Nephron (organoid): ENCODE data around the gene EPHA3.

Experiments
- H3K27ac Mint-ChIP-seq, 3 experiments: 2 replicates each; pipeline ENCODE4 v1.8.0; 2020; ENCODE audit warnings: mixed read lengths in 3 of 3, mild to moderate bottlenecking in 2 of 3, moderate library complexity in 1 of 3
- H3K27me3 Mint-ChIP-seq: 2 replicates; pipeline ENCODE4 v1.8.0; 2021; ENCODE audit warnings: low read depth, mild to moderate bottlenecking, moderate library complexity, mixed read lengths
- H3K36me3 Mint-ChIP-seq: 2 replicates; pipeline ENCODE4 v1.8.0; 2020; ENCODE audit warnings: low read depth, mixed read lengths
- H3K4me1 Mint-ChIP-seq: 2 replicates; pipeline ENCODE4 v1.8.0; 2020; ENCODE audit warnings: mixed read lengths
- H3K4me3 Mint-ChIP-seq, 3 experiments: 2 replicates each; pipeline ENCODE4 v1.8.0; 2020; ENCODE audit warnings: mild to moderate bottlenecking in 3 of 3, mixed read lengths in 3 of 3, moderate library complexity in 2 of 3
- H3K9me3 Mint-ChIP-seq: 2 replicates; pipeline ENCODE4 v1.8.0; 2020; ENCODE audit warnings: mixed read lengths
- TF ChIP-seq, protein P1 (sequence below), 3 experiments: fragments of 200-600 bp; sonication (generic); IDR thresholded peaks; one replicate each; pipeline ENCODE4 v1.5.0; 2021; ENCODE audit warnings: antibody characterized with exemption in 3 of 3; ENCODE audit not compliant: unreplicated experiment in 3 of 3

Gene EPHA3

DNA sequence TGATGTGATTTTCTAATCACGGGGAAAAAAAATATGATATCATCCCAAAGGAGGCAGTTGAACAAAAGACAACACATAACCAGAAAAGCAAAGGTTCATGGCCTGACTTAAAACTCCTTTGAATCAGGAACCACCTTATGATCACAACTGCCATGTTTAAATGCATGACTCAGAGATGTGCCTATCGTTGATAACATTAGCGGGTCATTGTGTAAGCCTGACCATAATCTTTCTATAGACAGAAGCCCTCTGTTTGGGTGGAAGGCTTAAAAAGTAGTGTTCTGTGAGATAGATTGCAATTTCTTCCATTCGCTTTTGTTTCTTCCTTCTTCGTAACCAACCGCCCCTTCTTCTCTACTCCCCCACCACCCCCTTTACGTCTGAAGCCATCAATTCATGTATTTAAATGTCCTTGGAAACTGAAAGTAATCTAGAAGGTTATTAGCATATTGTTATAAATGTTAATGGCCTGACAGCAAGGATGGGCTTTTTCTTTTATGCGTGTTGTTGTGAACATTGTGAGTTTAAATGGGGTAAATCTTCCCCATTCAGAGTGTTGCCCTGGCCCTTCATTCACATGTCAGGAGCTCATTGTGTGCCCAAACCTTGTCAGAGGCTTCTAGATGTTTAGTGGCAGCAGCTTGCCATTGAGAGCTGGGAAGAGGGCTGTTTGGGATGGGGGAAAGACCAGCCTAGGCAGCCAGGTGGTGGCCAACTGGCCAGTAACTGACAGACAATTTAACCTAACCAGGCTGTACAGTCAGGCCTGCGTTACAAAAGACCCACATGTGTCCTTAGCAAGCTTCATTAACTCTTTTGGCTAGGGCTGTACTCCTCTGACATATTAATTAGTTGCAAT, 64.5 kb downstream of the EPHA3 start:
- Mint-ChIP-seq H3K36me3 (no peaks in the 10 kb centered on the region), H3K27me3 (no peaks in the 10 kb centered on the region), H3K4me3 (no peak overlapping the region), H3K9me3 (no peaks in the 10 kb centered on the region), H3K27ac (no peak overlapping the region), H3K4me1 (no peaks in the 10 kb centered on the region)
- TF ChIP-seq, protein P1, sequence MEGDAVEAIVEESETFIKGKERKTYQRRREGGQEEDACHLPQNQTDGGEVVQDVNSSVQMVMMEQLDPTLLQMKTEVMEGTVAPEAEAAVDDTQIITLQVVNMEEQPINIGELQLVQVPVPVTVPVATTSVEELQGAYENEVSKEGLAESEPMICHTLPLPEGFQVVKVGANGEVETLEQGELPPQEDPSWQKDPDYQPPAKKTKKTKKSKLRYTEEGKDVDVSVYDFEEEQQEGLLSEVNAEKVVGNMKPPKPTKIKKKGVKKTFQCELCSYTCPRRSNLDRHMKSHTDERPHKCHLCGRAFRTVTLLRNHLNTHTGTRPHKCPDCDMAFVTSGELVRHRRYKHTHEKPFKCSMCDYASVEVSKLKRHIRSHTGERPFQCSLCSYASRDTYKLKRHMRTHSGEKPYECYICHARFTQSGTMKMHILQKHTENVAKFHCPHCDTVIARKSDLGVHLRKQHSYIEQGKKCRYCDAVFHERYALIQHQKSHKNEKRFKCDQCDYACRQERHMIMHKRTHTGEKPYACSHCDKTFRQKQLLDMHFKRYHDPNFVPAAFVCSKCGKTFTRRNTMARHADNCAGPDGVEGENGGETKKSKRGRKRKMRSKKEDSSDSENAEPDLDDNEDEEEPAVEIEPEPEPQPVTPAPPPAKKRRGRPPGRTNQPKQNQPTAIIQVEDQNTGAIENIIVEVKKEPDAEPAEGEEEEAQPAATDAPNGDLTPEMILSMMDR (IDR thresholded peaks at IDR 0.05; ENCODE audit: unreplicated experiment in 3 of 3) = no peak

DNA sequence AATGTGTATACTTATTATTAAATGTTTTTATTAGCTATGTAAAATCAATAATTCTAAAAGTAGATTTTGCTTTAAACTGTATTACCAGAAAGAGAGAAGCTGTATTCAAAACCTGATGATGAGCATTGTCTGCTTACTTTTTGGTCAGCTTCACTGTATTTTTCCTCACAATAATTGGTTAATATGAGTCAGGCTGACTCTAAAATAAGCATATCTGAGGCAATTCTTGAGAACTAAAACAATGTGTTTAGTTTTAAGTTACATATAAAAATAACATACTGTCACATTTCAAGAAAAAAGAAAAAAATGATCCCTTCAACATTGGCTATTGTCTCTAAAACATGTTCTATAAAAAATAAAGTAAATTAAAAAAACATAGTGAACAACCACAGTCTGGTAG, 66.1 kb downstream of the EPHA3 start:
- Mint-ChIP-seq H3K27me3 (no peaks in the 10 kb centered on the region), H3K9me3 (no peaks in the 10 kb centered on the region), H3K4me1 (peaks cover 10% of the 10 kb centered on the region)

DNA sequence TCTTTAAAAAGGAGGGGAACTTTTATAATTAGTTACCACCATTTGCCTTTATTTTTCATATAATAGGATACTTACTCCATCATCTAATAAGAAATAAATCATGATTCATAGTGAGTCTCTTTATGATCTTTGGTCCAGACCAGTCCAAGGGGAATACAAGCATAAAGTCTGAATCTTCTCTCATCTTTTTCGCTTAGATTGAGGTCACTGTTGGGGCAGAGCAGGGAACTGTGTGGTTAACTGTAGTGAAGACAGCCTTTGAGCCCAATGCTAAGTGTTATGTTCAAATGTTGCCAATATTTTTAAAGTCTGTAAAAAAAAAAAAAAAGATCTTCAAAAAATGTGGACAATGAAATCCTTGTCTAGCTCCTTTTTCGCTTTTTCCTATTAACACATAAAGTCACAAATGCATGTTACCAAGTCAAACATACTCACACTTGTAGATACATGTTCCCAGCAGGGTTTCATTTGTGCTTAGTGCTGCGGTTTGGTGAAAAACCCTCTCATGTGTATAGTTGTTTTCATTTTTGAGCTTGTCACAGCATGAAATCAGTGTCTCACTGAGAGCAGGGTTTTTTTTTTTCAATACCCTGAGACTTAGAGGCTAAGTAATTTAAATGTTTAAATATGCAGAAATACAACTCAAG, 72.1 kb downstream of the EPHA3 start:
- TF ChIP-seq, protein P1 (IDR thresholded peaks at IDR 0.05; ENCODE audit: unreplicated experiment in 3 of 3) = no peak
- peak overlapping the region in 1 of 3 experiments; percentile 14 for H3K4me3 Mint-ChIP-seq

More for the DNA sequence above, 66.1 kb downstream of the EPHA3 start:
- Mint-ChIP-seq H3K4me3 (no peak overlapping the region), H3K27ac (no peak overlapping the region), H3K36me3 (no peaks in the 10 kb centered on the region)
- TF ChIP-seq, protein P1 (IDR thresholded peaks at IDR 0.05; ENCODE audit: unreplicated experiment in 3 of 3) = no peak

DNA sequence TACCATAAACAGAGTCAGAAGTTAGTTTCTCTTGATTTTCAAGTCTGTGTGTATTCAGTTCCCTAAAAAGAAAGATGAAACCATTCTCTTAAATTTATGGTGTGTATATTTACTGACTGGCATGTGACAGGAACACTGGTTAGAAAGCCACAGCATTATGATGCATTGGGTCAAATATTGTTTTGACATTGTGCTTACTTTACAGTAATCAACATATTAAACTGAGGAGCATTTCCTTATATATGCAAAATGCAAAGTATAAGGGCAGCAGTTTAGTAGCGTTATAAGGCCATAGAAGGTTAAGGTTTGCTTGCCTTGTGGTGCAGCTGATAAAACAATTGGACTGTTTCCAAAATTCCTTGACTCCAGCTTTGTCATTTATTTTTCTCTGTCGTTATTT, 72.9 kb downstream of the EPHA3 start:
- Mint-ChIP-seq H3K36me3 (no peaks in the 10 kb centered on the region), H3K27me3 (peaks cover 3% of the 10 kb centered on the region), H3K4me3 (no peak overlapping the region), H3K9me3 (no peaks in the 10 kb centered on the region), H3K4me1 (peaks cover 38% of the 10 kb centered on the region), H3K27ac (no peak overlapping the region)
- TF ChIP-seq, protein P1 (IDR thresholded peaks at IDR 0.05; ENCODE audit: unreplicated experiment in 3 of 3) = no peak

More for the DNA sequence above, 72.1 kb downstream of the EPHA3 start:
- H3K9me3 Mint-ChIP-seq = no peaks in the 10 kb centered on the region
- no peaks in the 10 kb centered on the region for H3K36me3 Mint-ChIP-seq
- H3K4me1 Mint-ChIP-seq = peaks cover 37% of the 10 kb centered on the region
- peaks cover 3% of the 10 kb centered on the region for H3K27me3 Mint-ChIP-seq
- peak overlapping the region; percentile 19 to 83 (median 41) for H3K27ac Mint-ChIP-seq

DNA sequence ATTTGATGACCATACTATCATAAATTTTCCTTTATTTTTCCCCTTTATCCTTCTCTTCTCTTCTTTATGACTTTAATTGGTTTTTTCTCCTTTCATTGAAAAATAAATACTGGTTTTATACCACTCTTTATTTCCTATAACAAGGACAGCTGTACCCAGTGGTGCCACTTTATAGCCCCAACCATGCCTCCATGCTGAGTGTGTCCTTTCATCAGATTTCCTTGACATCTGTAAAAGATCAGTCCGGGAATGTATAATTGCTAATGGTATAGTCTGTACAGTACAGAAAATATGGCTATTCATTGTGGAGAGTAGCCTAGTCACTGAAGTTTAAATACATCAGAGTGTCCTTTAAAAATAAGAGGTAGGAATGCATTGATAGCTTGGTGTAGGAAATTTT, 74.6 kb downstream of the EPHA3 start:
- TF ChIP-seq, protein P1 (IDR thresholded peaks at IDR 0.05; ENCODE audit: unreplicated experiment in 3 of 3) = no peak
- H3K4me1 Mint-ChIP-seq = peaks cover 51% of the 10 kb centered on the region
- no peaks in the 10 kb centered on the region for H3K9me3 Mint-ChIP-seq
- H3K27me3 Mint-ChIP-seq = peaks cover 3% of the 10 kb centered on the region
- no peak overlapping the region for H3K4me3 Mint-ChIP-seq
- H3K27ac Mint-ChIP-seq = no peak overlapping the region
- H3K36me3 Mint-ChIP-seq = no peaks in the 10 kb centered on the region
